Fibroblast of the aortic adventitia (primary cell): ENCODE measurements around the gene ATL1. TPM values are rescaled to one million over a fixed set of nuclear protein-coding genes. Genes with fewer than 3 reads are reported as not detected.
A peak's percentile ranks its signal among the peaks of the same experiment; 100 is the strongest.

ENCODE experiments used
- DNase-seq: peaks from one replicate; pipeline ENCODE4 v3.0.0-alpha.2; 2010; ENCODE audit warnings: low read depth
- H3K4me3 ChIP-seq: 2 replicates; pipeline ENCODE4 v1.5.1; 2011; ENCODE audit warnings: low read depth, mild to moderate bottlenecking, control low read depth, low read length, moderate library complexity
- total RNA-seq: library from RNA; depleted of rRNA; stranded (reverse); fragments of >200 nt; gene quantifications from 2 replicates; pipeline ENCODE4 v1.2.3, GENCODE V29; 2012; ENCODE audit warnings: low replicate concordance
- TF ChIP-seq, protein P1 (sequence below): IDR thresholded peaks from 2 replicates; pipeline ENCODE4 v1.5.1; 2011; ENCODE audit warnings: mild to moderate bottlenecking, low read length, control low read depth, inconsistent platforms; ENCODE audit not compliant: insufficient read depth

ATL1 gene
- total RNA-seq, 1 donor, result 10.7 TPM

DNA sequence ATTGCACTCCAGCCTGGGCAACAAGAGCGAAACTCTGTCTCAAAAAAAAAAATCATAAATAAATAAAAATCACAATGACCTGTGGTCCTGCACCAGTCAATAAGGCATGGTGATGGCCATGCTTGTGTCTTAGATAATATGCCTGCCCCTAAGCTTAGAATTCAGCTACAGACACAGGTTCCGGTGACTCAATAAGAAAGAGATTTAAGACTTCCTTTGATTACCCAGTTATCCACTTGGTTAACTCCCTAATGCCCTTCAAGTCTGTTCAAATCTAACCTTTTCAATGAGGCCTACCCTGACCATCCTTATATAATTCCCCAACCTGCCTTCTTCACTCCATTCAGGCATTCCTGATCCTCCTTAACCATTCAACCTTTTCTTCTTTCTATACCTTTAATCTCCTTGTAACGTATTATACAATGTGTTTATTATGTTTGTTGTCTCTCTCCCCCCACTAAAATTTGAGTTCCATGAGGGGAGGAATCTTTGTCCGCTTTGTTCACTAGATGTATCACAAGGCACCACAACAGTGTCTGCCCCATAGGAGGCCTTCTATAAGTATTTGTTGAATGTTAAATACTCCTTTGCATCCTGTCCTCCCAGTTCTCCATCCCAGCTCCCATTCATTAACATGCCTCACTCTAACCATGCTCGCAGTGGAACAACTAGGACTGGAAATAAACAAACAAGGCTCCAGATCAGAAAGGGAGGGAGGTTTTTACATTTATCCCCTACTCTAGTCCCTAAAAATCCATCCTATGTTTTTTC is 36.5 kb upstream of the ATL1 start:
- no peak for DNase-seq
- no peak overlapping the region for H3K4me3 ChIP-seq
- TF ChIP-seq, protein P1, sequence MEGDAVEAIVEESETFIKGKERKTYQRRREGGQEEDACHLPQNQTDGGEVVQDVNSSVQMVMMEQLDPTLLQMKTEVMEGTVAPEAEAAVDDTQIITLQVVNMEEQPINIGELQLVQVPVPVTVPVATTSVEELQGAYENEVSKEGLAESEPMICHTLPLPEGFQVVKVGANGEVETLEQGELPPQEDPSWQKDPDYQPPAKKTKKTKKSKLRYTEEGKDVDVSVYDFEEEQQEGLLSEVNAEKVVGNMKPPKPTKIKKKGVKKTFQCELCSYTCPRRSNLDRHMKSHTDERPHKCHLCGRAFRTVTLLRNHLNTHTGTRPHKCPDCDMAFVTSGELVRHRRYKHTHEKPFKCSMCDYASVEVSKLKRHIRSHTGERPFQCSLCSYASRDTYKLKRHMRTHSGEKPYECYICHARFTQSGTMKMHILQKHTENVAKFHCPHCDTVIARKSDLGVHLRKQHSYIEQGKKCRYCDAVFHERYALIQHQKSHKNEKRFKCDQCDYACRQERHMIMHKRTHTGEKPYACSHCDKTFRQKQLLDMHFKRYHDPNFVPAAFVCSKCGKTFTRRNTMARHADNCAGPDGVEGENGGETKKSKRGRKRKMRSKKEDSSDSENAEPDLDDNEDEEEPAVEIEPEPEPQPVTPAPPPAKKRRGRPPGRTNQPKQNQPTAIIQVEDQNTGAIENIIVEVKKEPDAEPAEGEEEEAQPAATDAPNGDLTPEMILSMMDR, result no peak

DNA sequence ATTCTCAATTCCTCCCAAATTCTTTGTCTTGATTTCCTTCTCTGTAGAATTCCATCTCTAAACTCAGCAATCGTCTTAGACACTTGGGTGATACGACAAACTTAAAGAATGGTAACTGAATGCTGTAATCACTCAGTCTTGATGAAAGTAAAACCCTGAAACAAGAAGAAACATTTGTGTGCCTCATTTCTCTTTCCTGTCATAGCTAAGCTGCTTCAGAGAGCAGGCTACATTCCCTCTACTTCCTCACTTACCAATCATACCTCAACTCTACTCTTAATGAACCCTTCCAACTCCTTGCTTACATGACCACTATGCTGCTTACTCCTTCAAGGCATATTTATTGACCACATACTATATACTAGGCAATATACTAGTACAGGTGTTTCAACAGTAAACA is 35.9 kb upstream of the ATL1 start:
- TF ChIP-seq, protein P1, result no peak
- H3K4me3 ChIP-seq, result no peak overlapping the region
- no peak for DNase-seq

DNA sequence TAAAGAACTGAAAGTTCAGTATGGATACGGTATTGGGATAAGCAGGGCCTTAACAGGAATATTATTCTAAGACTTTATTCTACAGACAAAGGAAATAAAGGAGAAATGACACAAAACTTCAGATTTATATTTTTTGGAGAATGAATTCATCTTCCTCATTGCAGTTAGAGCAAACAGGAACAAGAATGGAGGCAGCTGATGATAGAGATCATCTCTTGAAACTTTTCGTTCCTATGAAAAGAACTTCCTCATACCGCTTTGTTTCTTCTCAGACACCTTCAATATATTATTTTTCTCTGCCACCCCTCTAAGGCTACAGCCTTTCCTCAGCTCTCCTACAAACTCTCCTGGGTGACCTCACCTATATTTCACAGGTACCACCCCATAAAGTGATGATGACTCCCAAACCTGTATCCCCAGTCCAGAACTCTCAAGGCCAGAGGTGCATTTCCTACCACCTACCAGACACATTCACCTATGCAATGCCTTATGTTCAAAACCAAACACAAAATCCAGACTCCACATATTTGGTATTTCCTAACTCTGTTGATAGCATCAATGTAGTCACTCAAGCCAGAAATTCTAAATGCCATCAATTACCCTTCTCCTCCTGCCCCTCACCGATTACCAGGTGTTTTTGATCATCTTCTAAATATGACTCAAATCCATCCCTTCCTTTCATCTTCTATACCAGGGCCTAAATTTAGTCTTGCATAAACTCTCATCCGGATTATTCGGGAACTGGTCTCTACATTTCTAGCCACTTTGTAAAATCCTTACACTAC is 35.0 kb upstream of the ATL1 start:
- no peak for DNase-seq
- H3K4me3 ChIP-seq, result no peak overlapping the region
- TF ChIP-seq, protein P1, result no peak

DNA sequence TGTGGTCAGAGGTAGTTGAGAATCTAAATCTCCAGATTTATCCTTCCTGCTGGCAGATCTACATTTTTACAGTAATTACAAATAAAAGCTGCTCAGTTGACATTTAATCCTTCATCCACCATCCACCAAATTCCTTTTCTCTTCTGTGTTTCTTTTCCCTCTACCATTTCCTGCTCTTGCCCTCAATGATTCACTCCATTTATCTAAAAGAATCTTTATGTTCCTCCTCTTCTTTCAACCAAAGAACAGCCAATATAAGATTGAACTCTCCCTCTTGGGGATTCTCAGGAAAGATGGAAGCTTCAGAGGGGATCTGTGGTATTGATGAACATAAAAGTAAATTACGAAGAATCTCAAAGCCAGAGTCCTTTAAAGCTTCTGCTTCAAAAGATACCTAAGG is 31.9 kb upstream of the ATL1 start:
- H3K4me3 ChIP-seq, result no peak overlapping the region
- TF ChIP-seq, protein P1, result no peak
- peak; percentile 41 for DNase-seq

DNA sequence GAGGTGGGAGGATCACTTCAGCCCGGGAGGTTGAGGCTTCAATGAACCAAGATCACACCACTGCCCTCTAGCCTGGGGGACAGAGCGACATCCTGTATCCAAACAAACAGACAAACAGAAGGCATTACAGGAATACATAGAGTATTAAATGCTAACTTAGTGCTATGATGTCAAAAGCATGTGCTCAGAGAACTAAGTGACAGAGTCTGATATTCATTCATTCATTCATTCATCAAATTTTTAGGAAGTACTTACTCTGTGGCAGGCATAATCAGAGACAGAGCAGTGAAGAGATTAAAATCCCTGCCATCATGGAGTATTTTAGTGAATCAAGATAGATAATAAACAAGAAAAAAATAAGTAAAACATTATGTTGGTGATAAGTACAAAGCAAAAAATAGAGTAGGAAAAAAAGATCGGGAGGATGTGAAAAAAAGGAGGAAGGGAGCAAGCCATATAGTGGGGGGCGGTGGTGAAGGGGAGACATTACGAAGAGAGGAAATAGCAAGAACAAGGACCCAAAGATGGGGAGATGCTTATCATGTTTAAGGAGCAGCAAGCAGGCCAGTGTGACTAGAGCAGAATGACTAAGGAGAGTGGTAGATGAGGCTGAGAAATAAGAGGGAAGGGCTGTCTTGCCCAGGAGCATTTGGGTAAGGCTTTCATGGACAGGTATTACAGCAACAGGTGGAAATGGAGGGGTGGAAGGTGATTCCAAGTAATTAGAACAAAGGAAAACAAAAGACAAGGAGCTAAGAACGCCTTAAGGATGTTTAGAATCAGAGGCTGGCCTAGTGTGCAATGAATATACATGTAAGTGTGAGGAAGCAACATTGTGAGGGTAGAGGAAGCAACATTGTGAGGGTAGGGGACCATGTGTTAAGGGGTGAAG is 30.4 kb upstream of the ATL1 start:
- TF ChIP-seq, protein P1, result no peak
- no peak for DNase-seq
- peak overlapping the region; percentile 53 for H3K4me3 ChIP-seq

DNA sequence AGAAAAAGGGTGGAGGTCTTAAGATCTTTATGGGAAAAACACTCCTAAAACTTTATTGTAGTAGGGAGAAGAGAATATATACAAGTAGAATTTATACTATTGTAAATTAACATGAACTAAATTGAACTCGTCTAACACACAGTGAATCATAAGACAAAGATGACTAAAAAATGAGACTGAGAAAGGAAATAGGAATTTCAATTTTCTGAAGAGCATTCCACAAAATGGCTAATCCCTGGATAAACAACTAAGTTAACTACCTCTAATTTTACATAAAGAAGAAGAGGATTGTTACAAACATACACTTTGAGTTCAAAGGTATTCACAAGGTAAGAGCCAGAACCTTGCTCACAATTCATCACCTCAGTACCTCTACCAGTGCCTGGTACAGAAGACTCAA is 29.6 kb upstream of the ATL1 start:
- H3K4me3 ChIP-seq, result peak overlapping the region; percentile 84
- DNase-seq, result peak; percentile 49
- TF ChIP-seq, protein P1, result no peak
